Measurements from ENCODE around the gene SEM1.

Gene SEM1

DNA sequence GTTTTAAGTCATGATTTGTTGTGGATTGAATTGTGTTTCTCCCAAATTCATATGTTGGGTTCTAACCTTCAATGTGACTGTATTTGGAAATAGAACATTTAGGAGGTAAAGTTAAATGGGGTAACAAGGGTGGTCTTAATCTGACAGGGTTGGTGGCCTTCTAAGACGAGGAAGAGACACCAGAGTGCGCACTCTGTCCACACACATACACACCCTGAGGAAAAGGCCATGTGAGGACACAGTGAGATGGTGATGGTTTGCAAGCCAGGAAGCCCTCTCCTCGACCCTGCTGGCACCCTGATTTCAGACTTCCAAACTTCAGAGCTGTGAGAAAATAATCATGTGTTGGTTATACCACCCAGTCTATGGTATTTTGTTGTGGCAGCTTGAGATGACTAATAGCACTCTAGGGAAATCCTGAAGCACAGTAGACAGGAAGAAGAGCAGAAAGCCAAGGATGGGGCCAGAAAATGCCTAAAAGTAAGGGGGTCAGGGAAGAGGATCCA is 28.0 kb upstream of the SEM1 start (continued):
- TF ChIP-seq CREB5 (CRISPR knock-in tag; IDR thresholded peaks at IDR 0.05; ENCODE audit: low read depth) (no peak), ZNF70 (CRISPR knock-in tag; IDR thresholded peaks at IDR 0.05) (no peak), CSDC2 (CRISPR knock-in tag; IDR thresholded peaks at IDR 0.05) (no peak), ZFP30 (CRISPR knock-in tag; IDR thresholded peaks at IDR 0.05) (no peak), ZC3H10 (CRISPR knock-in tag; IDR thresholded peaks at IDR 0.05) (no peak), TCF4 (CRISPR knock-in tag; IDR thresholded peaks at IDR 0.05; ENCODE audit: borderline replicate concordance) (no peak), GLIS3 (CRISPR knock-in tag; IDR thresholded peaks at IDR 0.05) (no peak)

DNA sequence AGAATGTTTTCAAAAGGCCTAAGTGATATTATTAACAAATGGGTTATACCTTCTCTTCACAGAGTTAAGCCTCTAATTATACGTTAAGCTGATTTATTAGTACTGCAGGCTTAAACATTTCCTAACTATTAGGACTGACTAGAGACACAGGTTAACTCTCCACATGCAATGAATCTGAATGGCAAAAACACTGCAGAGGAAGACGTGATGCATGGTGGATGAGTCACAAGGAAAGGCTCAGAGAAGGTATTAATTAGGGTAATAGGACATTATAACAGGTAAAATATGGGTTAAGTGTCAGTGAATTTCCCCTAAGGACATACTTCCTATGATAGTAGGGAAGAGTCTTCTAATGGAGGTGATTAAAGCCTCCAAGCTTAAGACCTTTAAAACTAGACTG is 24.7 kb upstream of the SEM1 start:
- no peak for ATAC-seq
- TF ChIP-seq, protein P1, sequence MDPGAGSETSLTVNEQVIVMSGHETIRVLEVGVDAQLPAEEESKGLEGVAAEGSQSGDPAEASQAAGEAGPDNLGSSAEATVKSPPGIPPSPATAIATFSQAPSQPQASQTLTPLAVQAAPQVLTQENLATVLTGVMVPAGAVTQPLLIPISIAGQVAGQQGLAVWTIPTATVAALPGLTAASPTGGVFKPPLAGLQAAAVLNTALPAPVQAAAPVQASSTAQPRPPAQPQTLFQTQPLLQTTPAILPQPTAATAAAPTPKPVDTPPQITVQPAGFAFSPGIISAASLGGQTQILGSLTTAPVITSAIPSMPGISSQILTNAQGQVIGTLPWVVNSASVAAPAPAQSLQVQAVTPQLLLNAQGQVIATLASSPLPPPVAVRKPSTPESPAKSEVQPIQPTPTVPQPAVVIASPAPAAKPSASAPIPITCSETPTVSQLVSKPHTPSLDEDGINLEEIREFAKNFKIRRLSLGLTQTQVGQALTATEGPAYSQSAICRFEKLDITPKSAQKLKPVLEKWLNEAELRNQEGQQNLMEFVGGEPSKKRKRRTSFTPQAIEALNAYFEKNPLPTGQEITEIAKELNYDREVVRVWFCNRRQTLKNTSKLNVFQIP (CRISPR knock-in tag; IDR thresholded peaks at IDR 0.05; ENCODE audit: borderline replicate concordance, low read depth), result no peak
- no peak for TF ChIP-seq ZFP30 (CRISPR knock-in tag; IDR thresholded peaks at IDR 0.05)
- TF ChIP-seq ZNF8 (CRISPR knock-in tag; IDR thresholded peaks at IDR 0.05), result no peak
- TF ChIP-seq PPARA (CRISPR knock-in tag; IDR thresholded peaks at IDR 0.05; ENCODE audit: borderline replicate concordance), result no peak
- no peak for TF ChIP-seq RARB (CRISPR knock-in tag; IDR thresholded peaks at IDR 0.05)
- no peak for TF ChIP-seq PATZ1 (CRISPR knock-in tag; IDR thresholded peaks at IDR 0.05; ENCODE audit: borderline replicate concordance)
- no peak for TF ChIP-seq BACH2 (CRISPR knock-in tag; IDR thresholded peaks at IDR 0.05; ENCODE audit: borderline replicate concordance)
- TF ChIP-seq SNAI2 (CRISPR knock-in tag; IDR thresholded peaks at IDR 0.05), result no peak
- TF ChIP-seq, protein P2, sequence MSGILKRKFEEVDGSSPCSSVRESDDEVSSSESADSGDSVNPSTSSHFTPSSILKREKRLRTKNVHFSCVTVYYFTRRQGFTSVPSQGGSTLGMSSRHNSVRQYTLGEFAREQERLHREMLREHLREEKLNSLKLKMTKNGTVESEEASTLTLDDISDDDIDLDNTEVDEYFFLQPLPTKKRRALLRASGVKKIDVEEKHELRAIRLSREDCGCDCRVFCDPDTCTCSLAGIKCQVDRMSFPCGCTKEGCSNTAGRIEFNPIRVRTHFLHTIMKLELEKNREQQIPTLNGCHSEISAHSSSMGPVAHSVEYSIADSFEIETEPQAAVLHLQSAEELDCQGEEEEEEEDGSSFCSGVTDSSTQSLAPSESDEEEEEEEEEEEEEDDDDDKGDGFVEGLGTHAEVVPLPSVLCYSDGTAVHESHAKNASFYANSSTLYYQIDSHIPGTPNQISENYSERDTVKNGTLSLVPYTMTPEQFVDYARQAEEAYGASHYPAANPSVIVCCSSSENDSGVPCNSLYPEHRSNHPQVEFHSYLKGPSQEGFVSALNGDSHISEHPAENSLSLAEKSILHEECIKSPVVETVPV (CRISPR knock-in tag; IDR thresholded peaks at IDR 0.05), result no peak
- TF ChIP-seq ZC3H10 (CRISPR knock-in tag; IDR thresholded peaks at IDR 0.05), result no peak
- TF ChIP-seq CSDC2 (CRISPR knock-in tag; IDR thresholded peaks at IDR 0.05), result no peak

- no peak for ATAC-seq
- TF ChIP-seq CSDC2 (CRISPR knock-in tag; IDR thresholded peaks at IDR 0.05) (no peak), ZFP3 (CRISPR knock-in tag; IDR thresholded peaks at IDR 0.05) (no peak), ZNF565 (CRISPR knock-in tag; conservative IDR thresholded peaks at IDR 0.05; ENCODE audit: low read depth) (no peak), GLIS3 (CRISPR knock-in tag; IDR thresholded peaks at IDR 0.05) (no peak), PPARA (CRISPR knock-in tag; IDR thresholded peaks at IDR 0.05; ENCODE audit: borderline replicate concordance) (no peak), TOX (CRISPR knock-in tag; IDR thresholded peaks at IDR 0.05; ENCODE audit: borderline replicate concordance) (no peak), ZNF8 (CRISPR knock-in tag; IDR thresholded peaks at IDR 0.05) (no peak), SNAI2 (CRISPR knock-in tag; IDR thresholded peaks at IDR 0.05) (no peak), OSR1 (CRISPR knock-in tag; IDR thresholded peaks at IDR 0.05) (no peak), ZNF70 (CRISPR knock-in tag; IDR thresholded peaks at IDR 0.05) (no peak), CREB5 (CRISPR knock-in tag; IDR thresholded peaks at IDR 0.05; ENCODE audit: low read depth) (no peak), BACH2 (CRISPR knock-in tag; IDR thresholded peaks at IDR 0.05; ENCODE audit: borderline replicate concordance) (no peak), ISL1 (CRISPR knock-in tag; IDR thresholded peaks at IDR 0.05) (no peak), ZFP30 (CRISPR knock-in tag; IDR thresholded peaks at IDR 0.05) (no peak), ZC3H10 (CRISPR knock-in tag; IDR thresholded peaks at IDR 0.05) (no peak)
- TF ChIP-seq, protein P3, sequence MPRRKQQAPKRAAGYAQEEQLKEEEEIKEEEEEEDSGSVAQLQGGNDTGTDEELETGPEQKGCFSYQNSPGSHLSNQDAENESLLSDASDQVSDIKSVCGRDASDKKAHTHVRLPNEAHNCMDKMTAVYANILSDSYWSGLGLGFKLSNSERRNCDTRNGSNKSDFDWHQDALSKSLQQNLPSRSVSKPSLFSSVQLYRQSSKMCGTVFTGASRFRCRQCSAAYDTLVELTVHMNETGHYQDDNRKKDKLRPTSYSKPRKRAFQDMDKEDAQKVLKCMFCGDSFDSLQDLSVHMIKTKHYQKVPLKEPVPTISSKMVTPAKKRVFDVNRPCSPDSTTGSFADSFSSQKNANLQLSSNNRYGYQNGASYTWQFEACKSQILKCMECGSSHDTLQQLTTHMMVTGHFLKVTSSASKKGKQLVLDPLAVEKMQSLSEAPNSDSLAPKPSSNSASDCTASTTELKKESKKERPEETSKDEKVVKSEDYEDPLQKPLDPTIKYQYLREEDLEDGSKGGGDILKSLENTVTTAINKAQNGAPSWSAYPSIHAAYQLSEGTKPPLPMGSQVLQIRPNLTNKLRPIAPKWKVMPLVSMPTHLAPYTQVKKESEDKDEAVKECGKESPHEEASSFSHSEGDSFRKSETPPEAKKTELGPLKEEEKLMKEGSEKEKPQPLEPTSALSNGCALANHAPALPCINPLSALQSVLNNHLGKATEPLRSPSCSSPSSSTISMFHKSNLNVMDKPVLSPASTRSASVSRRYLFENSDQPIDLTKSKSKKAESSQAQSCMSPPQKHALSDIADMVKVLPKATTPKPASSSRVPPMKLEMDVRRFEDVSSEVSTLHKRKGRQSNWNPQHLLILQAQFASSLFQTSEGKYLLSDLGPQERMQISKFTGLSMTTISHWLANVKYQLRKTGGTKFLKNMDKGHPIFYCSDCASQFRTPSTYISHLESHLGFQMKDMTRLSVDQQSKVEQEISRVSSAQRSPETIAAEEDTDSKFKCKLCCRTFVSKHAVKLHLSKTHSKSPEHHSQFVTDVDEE (CRISPR knock-in tag; IDR thresholded peaks at IDR 0.05), result no peak
- TF ChIP-seq, protein P2 (CRISPR knock-in tag; IDR thresholded peaks at IDR 0.05), result no peak
Measured at GRCh38 chr7:96729820-96730219, 20.2 kb upstream of the SEM1 start.
